GF-D8 (cell line): Measurements from ENCODE around the gene POTEM.
"Not testable (repeated sequence)": the region's sequence is repeated elsewhere in the genome, so short reads cannot be mapped to it uniquely, and the experiment has no call there.

Experiments used
- DNase-seq: peaks from one replicate; lab custom pipeline; 2025; lab: John Stamatoyannopoulos, UW

POTEM gene

DNA sequence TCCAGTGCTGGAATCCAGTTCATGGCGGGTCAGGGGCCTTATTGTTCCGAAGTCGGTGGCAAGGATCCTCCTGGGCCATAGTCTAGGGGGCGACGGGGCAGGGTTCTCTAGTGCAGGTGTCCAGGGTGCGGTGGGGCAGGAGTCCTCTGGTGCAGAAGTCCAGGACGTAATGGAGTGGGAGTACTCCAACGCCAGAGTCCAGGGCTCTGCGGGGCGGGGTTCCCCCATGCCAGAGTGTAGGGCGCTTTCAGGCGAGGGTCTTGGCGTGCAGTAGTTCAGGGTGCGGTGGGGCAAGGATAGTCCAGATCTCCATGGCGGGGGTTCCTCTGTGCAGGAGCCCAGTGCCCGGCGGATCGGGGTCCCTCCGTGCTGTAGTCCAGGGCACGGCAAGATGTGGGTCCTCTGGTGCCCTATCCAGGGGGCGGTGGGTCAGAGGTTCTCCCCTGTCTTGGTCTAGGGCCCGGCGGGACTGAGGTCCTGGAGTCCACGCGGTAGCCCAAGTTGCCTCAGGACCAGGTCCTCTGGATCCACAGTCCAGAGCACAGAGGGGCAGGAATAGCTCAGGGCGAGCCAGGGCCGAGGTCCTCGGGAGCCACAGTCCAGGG is 70.9 kb downstream of the POTEM start:
- DNase-seq: not testable (repeated sequence)

DNA sequence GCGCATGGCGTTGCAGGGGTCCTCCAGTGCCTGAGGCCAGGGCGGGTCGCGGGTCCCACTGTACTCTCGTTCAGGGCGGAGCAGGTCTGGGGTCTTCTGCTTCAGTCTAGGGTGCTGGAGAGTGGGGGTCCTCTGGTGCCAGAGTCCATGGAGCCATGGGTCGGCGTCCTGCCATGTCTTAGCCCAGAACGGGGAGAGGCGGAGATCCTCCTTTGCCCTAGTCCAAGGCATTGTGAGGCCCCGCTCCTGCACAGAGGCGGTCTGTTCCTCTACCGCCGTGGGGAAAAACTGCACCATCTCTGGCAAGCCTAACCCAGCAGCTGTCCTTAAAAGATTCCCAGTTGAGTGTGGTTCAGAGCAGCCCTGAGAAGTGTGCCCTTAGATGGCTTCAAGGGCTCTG is 71.6 kb downstream of the POTEM start:
- not testable (repeated sequence) for DNase-seq

DNA sequence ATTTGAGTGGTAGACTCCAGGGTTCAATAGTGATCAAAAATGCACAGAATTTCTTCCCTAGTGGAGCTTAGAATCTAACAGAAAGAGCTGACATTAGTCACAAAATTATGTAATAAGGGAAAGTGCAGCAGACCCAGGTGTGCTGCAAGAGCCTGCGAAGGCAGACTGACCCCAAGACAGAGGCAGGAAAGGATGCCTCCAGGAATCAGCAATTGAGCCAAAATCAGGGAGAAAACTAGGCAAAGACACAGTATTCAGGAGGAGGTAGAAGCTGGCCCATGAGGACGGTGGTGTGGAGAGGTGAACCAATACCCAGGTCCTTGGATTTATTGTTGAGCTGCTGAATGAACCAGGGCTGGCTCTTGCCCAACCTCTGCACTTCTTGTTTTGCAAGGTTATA is 76.2 kb downstream of the POTEM start:
- DNase-seq: not testable (repeated sequence)
